K562 (cell line): ENCODE measurements around the gene IL17RA. TPM values are rescaled to one million over a fixed set of nuclear protein-coding genes. Genes with fewer than 3 reads are reported as not detected.

Experiments
- ATAC-seq: fragments of 200-7000 bp; cut with Tn5 transposase; 3 replicates; pipeline ENCODE4 v1.9.1; 2020; ENCODE audit warnings: moderate library complexity
- BruUV-seq: library from RNA; stranded (reverse); fragments of 400-500 nt; replicated peaks from 2 replicates; lab custom pipeline; 2021; lab: Mats Ljungman, UMichigan
- CTCF ChIA-PET: fragments of 300-600 bp; formaldehyde crosslinking; extraction: SDS; loops from one replicate; lab custom pipeline; 2021; ENCODE audit warnings: low intra/inter-chr PET ratio; lab: Yijun Ruan, JAX
- POLR2A ChIA-PET: fragments of 300-600, 350-650 bp; sonication (Branson Sonifier 250); formaldehyde crosslinking; extraction: SDS; loops from one replicate; lab custom pipeline; 2021; ENCODE audit warnings: antibody characterized with exemption, inconsistent platforms; lab: Yijun Ruan, JAX
- DNase-seq, 4 experiments: peaks; one replicate each; pipeline versions ENCODE4 v3.0.0 to v3.0.0-alpha.2; 2011 to 2018; ENCODE audit warnings: low spot score in 3 of 4, mixed read lengths in 3 of 4; ENCODE audit errors: extremely low read depth in 1 of 4
- FAIRE-seq: peaks from 2 replicates; lab custom pipeline; 2011; peaks lifted over from hg19 to GRCh38; lab: Jason Lieb, UNC
- H2AFZ ChIP-seq: 2 replicates; pipeline ENCODE4 v1.6.0; 2011; ENCODE audit warnings: low read depth, low read length, control low read depth, inconsistent platforms
- H3K27ac ChIP-seq: fragments of 200-600 bp; 3 replicates; pipeline ENCODE4 v1.8.0; 2011; ENCODE audit warnings: low read depth, mild to moderate bottlenecking, control low read depth, inconsistent platforms, low read length, moderate library complexity, mixed read lengths; ENCODE audit errors: extremely low read depth
- H3K27me3 ChIP-seq, 2 experiments: fragments of 300-600 bp in 1 of 2; 2 replicates in 1 of 2; 3 replicates in 1 of 2; pipeline versions ENCODE4 v1.6.0 to v1.8.0; 2011; ENCODE audit warnings: inconsistent platforms in 2 of 2, low read length in 2 of 2, mild to moderate bottlenecking in 1 of 2, mixed read lengths in 1 of 2, moderate library complexity in 1 of 2; ENCODE audit not compliant: control insufficient read depth in 2 of 2, insufficient read depth in 2 of 2
- H3K36me3 ChIP-seq: fragments of 300-600 bp; 3 replicates; pipeline ENCODE4 v1.8.0; 2011; ENCODE audit warnings: mild to moderate bottlenecking, low read length, inconsistent platforms; ENCODE audit not compliant: control insufficient read depth, insufficient read depth
- H3K4me1 ChIP-seq, 2 experiments: fragments of 200-600 bp in 1 of 2; replicated peaks in 1 of 2; 2 replicates in 1 of 2; 3 replicates in 1 of 2; pipeline versions ENCODE4 v1.5.1 to v1.8.0; 2011; ENCODE audit warnings: inconsistent platforms in 2 of 2, low read length in 2 of 2, mild to moderate bottlenecking in 1 of 2, mixed read lengths in 1 of 2, moderate library complexity in 1 of 2; ENCODE audit not compliant: control insufficient read depth in 2 of 2, insufficient read depth in 2 of 2
- H3K4me2 ChIP-seq: 2 replicates; pipeline ENCODE4 v1.6.1; 2011; ENCODE audit warnings: low read length, control low read depth, inconsistent platforms, mixed read lengths; ENCODE audit not compliant: insufficient read depth
- H3K4me3 ChIP-seq: fragments of 200-600 bp; sonication (generic), shearing (Covaris generic); 2 replicates; pipeline ENCODE4 v1.5.1; 2016; ENCODE audit warnings: control low read depth, inconsistent platforms
- H3K79me2 ChIP-seq: fragments of 200-600 bp; 3 replicates; pipeline ENCODE4 v1.8.0; 2011; ENCODE audit warnings: low read length, inconsistent platforms; ENCODE audit not compliant: control insufficient read depth, insufficient read depth
- H3K9ac ChIP-seq, 2 experiments: 2 replicates each; pipeline versions ENCODE4 v1.6.0 to v1.6.1; 2011; ENCODE audit warnings: low read depth in 2 of 2, low read length in 2 of 2, control low read depth in 1 of 2, inconsistent platforms in 1 of 2, mild to moderate bottlenecking in 1 of 2, mixed read lengths in 1 of 2; ENCODE audit not compliant: insufficient read depth in 1 of 2
- H3K9me1 ChIP-seq: one replicate; pipeline ENCODE4 v1.6.0; 2011; ENCODE audit warnings: inconsistent platforms, mild to moderate bottlenecking, low read length, moderate library complexity; ENCODE audit not compliant: control insufficient read depth, insufficient read depth
- H3K9me3 ChIP-seq: replicated peaks from 2 replicates; pipeline ENCODE4 v1.5.1; 2011; ENCODE audit warnings: low read depth, low read length, inconsistent platforms; ENCODE audit not compliant: control insufficient read depth, insufficient read depth
- H4K20me1 ChIP-seq: replicated peaks from 2 replicates; pipeline ENCODE4 v1.6.1; 2011; ENCODE audit warnings: low read length, inconsistent platforms, mixed read lengths; ENCODE audit not compliant: control insufficient read depth, insufficient read depth
- CBX1 ChIP-seq: sonication (generic); IDR thresholded peaks from 2 replicates; pipeline ENCODE4 v1.6.1; 2016; ENCODE audit warnings: antibody characterized with exemption, low read depth, mild to moderate bottlenecking
- CBX3 ChIP-seq, 2 experiments: IDR thresholded peaks; 1 replicate in 1 of 2; 2 replicates in 1 of 2; pipeline ENCODE4 v1.6.1; 2012; ENCODE audit warnings: inconsistent platforms in 2 of 2, low read length in 2 of 2, borderline replicate concordance in 1 of 2, control low read depth in 1 of 2
- GABPB2 ChIP-seq: fragments of 250-450 bp; sonication (Bioruptor Pico); conservative IDR thresholded peaks from 2 replicates; pipeline ENCODE4 v1.5.1; 2021; ENCODE audit warnings: mild to moderate bottlenecking
- HMG20A ChIP-seq: fragments of 450-650 bp; formaldehyde crosslinking; conservative IDR thresholded peaks from 2 replicates; pipeline ENCODE4 v1.4.0; 2020; ENCODE audit warnings: mild to moderate bottlenecking, mixed read lengths
- RNF219 ChIP-seq: fragments of 250-450 bp; sonication (Bioruptor Pico); IDR thresholded peaks from 2 replicates; pipeline ENCODE4 v1.5.0; 2022; ENCODE audit warnings: mild to moderate bottlenecking
- SMARCC2 ChIP-seq: fragments of 450-650 bp; IDR thresholded peaks from 2 replicates; pipeline ENCODE4 v1.6.1; 2017; ENCODE audit warnings: antibody characterized with exemption, moderate library complexity, mild to moderate bottlenecking, low read depth
- TEAD2 ChIP-seq: fragments of 450-650 bp; IDR thresholded peaks from 2 replicates; pipeline ENCODE4 v1.6.1; 2016; ENCODE audit warnings: missing genetic modification characterization, control low read depth, missing compliant biosample characterization
- ZNF316 ChIP-seq: fragments of 450-650 bp; IDR thresholded peaks from 2 replicates; pipeline ENCODE4 v1.6.1; 2016
- ZNF707 ChIP-seq: fragments of 250-450 bp; sonication (Bioruptor Pico); conservative IDR thresholded peaks from 2 replicates; pipeline ENCODE4 v1.8.0; 2022; ENCODE audit warnings: inconsistent platforms, mild to moderate bottlenecking, moderate library complexity
- WGBS: fragments of 100-300 bp; shearing (Covaris generic); methylation state at CpG from one replicate; pipeline ENCODE4 v1.1.6; 2016; ENCODE audit warnings: low coverage, mixed read lengths; ENCODE audit not compliant: insufficient coverage; ENCODE audit errors: missing lambda C conversion rate; 5-methylcytosine and 5-hydroxymethylcytosine counted together
- in situ Hi-C: fragments of 300-500 bp; cut with MboI; formaldehyde crosslinking; loops from 4 replicates; pipeline ENCODE4 v1.15.0; 2018; ENCODE audit warnings: inconsistent platforms, mixed read lengths
- intact Hi-C: fragments of 100-400 bp; cut with micrococcal nuclease; formaldehyde crosslinking; loops from 2 replicates; pipeline ENCODE4 v1.14.2; 2022
- polyA plus RNA-seq, 8 experiments: library from polyadenylated mRNA; depleted of rRNA in 4 of 8; stranded (reverse) in 5 of 8; unstranded in 3 of 8; fragments of >200 nt; fragmentation: Nextera tagmentation in 2 of 8; fragmentation: Illumina TruSeq in 1 of 8; extraction: Ambion mirVana in 2 of 8; extraction: Trizol in 1 of 8; gene quantifications; 2 replicates each; pipeline versions ENCODE4 v1.2.1 to v1.2.3, GENCODE V29; 2011 to 2014; ENCODE audit warnings: inconsistent platforms in 1 of 8, missing spikeins in 1 of 8
- total RNA-seq, 7 experiments: library from RNA; depleted of rRNA in 6 of 7; stranded (reverse); fragments of >200 nt in 6 of 7; fragmentation: Illumina TruSeq in 2 of 7; extraction: Trizol in 2 of 7; gene quantifications; 2 replicates each; pipeline versions ENCODE4 v1.2.1 to v1.2.3, GENCODE V29; 2011 to 2021; ENCODE audit warnings: low replicate concordance in 1 of 7

IL17RA gene
- total and polyA plus RNA-seq, 9 of the 15 experiments (the other 6 are each of a cell fraction or from before 2014, with no cell fraction given), result 0.17 to 11.8 (median 3.7) TPM

GRCh38 chr22:17109976-17110375 is 25.2 kb downstream of the IL17RA start:
- Histone ChIP-seq H3K27ac (no peak overlapping the region), H3K36me3 (peaks cover 12% of the 10 kb centered on the region; the same call in 1 of the 3 replicates), H3K9me1 (no peaks in the 10 kb centered on the region), H3K9ac (no peak overlapping the region), H3K27me3 (peaks cover 9 to 19% of the 10 kb centered on the region in 2 experiments), H3K9me3 (no peaks in the 10 kb centered on the region), H3K4me2 (no peak overlapping the region), H4K20me1 (peaks cover 13% of the 10 kb centered on the region), H3K79me2 (no peaks in the 10 kb centered on the region), H2AFZ (no peak overlapping the region), H3K4me1 (peaks cover 0 to 4% of the 10 kb centered on the region in 2 experiments; a peak in 1 of 5 replicates), H3K4me3 (no peak overlapping the region)
- ChIA-PET POLR2A (interaction anchor here (3.5 kb wide), 1 partner anchor 12 kb away, joined by 18 read pairs; no protein-coding TSS in a partner anchor), CTCF (interaction anchor here (0.5 kb wide), 1 partner anchor 58 kb away, joined by 4 read pairs; no protein-coding TSS in a partner anchor)
- intact Hi-C loops (no loop called here), in situ Hi-C loops (no loop called here)
- FAIRE-seq, result no peak
- 91% methylated on average over 16 of the region's 16 CpGs for WGBS
- no peak for ATAC-seq
- no TSS peak for BruUV-seq
- TF ChIP-seq ZNF707 (CRISPR knock-in tag), result no peak
- TF ChIP-seq SMARCC2, result no peak
- peak; percentile 3; the same call in 1 of the 2 replicates for TF ChIP-seq ZNF316
- TF ChIP-seq HMG20A (CRISPR knock-in tag), result no peak
- no peak for DNase-seq

GRCh38 chr22:17110791-17111550 is 26.2 kb downstream of the IL17RA start:
- ATAC-seq (no peak), DNase-seq (no peak), FAIRE-seq (no peak)
- no peak overlapping the region for H3K27ac ChIP-seq
- H3K27me3 ChIP-seq, result peaks cover 13 to 26% of the 10 kb centered on the region in 2 experiments
- no peaks in the 10 kb centered on the region for H3K9me1 ChIP-seq
- in situ Hi-C loops, result no loop called here
- intact Hi-C loops, result no loop called here
- no peaks in the 10 kb centered on the region for H3K9me3 ChIP-seq
- H3K4me3 ChIP-seq, result no peak overlapping the region
- WGBS, result 39% methylated on average over 12 of the region's 13 CpGs
- POLR2A ChIA-PET, result interaction anchor here (3.5 kb wide), 1 partner anchor 13 kb away, joined by 18 read pairs; no protein-coding TSS in a partner anchor
- CTCF ChIA-PET, result no interaction called here
- H3K9ac ChIP-seq, result no peak overlapping the region
- peaks cover 12% of the 10 kb centered on the region; the same call in 1 of the 3 replicates for H3K36me3 ChIP-seq
- peaks cover 0 to 4% of the 10 kb centered on the region in 2 experiments; a peak in 1 of 5 replicates for H3K4me1 ChIP-seq
- H3K4me2 ChIP-seq, result no peak overlapping the region
- H3K79me2 ChIP-seq, result no peaks in the 10 kb centered on the region
- H2AFZ ChIP-seq, result no peak overlapping the region
- peaks cover 14% of the 10 kb centered on the region for H4K20me1 ChIP-seq
- no TSS peak for BruUV-seq
- TF ChIP-seq CBX1 (no peak), CBX3 (IDR thresholded peaks at IDR 0.05; ENCODE audit: borderline replicate concordance in 1 of 2, low read length in 2 of 2) (no peak), TEAD2 (no peak), RNF219 (CRISPR knock-in tag) (no peak), GABPB2 (CRISPR knock-in tag) (no peak)
